Measurements from ENCODE around the gene HBQ1. TPM values are rescaled to one million over a fixed set of nuclear protein-coding genes. Genes with fewer than 3 reads are reported as not detected.

The HBQ1 gene
- total RNA-seq, 1 experiment from 2014 or later = 10.4 TPM

- Histone ChIP-seq H3K27ac (ENCODE audit: low read length) (peak overlapping the region; percentile 82), H3K4me1 (ENCODE audit: control insufficient read depth, insufficient read depth, low read length) (peaks cover 7% of the 10 kb centered on the region; the same call in 1 of the 2 replicates), H3K27me3 (ENCODE audit: control insufficient read depth, insufficient read depth, low read length) (no peaks in the 10 kb centered on the region), H3K36me3 (ENCODE audit: control insufficient read depth, insufficient read depth, low read length) (no peaks in the 10 kb centered on the region; the same call in none of the 2 replicates), H3K9me3 (ENCODE audit: control insufficient read depth, insufficient read depth, low read depth, low read length) (no peaks in the 10 kb centered on the region), H3K4me3 (ENCODE audit: low read depth in 2 of 2, low read length in 2 of 2) (peak overlapping the region; percentile 74 to 80)
- intact Hi-C loops (cut with micrococcal nuclease; ENCODE audit: unreplicated experiment) (no loop called here), in situ Hi-C loops (cut with HindIII; ENCODE audit: low pct_unique_long_range_greater_than_20kb, low sequenced_read_pairs) (no loop called here)
- BruUV-seq (replicated peaks) = no TSS peak
- TF ChIP-seq POLR2AphosphoS5 (IDR thresholded peaks at IDR 0.05; ENCODE audit: low read depth, low read length) (no peak), TCF7L2 (IDR thresholded peaks at IDR 0.05; ENCODE audit: low read depth, low read length) (no peak), SIN3A (IDR thresholded peaks at IDR 0.05; ENCODE audit: borderline replicate concordance, insufficient read depth, low read depth, low read length) (no peak), CTCF (IDR thresholded peaks at IDR 0.05) (no peak), REST (IDR thresholded peaks at IDR 0.05; ENCODE audit: insufficient read depth in 1 of 2, low read depth in 2 of 2, low read length in 1 of 2) (no peak)
- ATAC-seq = peak; percentile 9; the same call in 1 of the 2 replicates
- ChIA-PET POLR2A (no interaction called here), CTCF (no interaction called here)
- no peak for DNase-seq (ENCODE audit: low read depth, low spot score)
Observed at GRCh38 chr16:138049-138417, 42.2 kb upstream of the HBQ1 start.

- H3K27me3 ChIP-seq (ENCODE audit: control insufficient read depth, insufficient read depth, low read length) = no peaks in the 10 kb centered on the region
- no peak overlapping the region for H3K4me3 ChIP-seq (ENCODE audit: low read depth in 2 of 2, low read length in 2 of 2)
- TF ChIP-seq TCF7L2 (IDR thresholded peaks at IDR 0.05; ENCODE audit: low read depth, low read length) (no peak), REST (IDR thresholded peaks at IDR 0.05; ENCODE audit: insufficient read depth in 1 of 2, low read depth in 2 of 2, low read length in 1 of 2) (no peak), SIN3A (IDR thresholded peaks at IDR 0.05; ENCODE audit: borderline replicate concordance, insufficient read depth, low read depth, low read length) (no peak)
- in situ Hi-C loops (cut with HindIII; ENCODE audit: low pct_unique_long_range_greater_than_20kb, low sequenced_read_pairs) (no loop called here), intact Hi-C loops (cut with micrococcal nuclease; ENCODE audit: unreplicated experiment) (no loop called here)
- H3K4me1 ChIP-seq (ENCODE audit: control insufficient read depth, insufficient read depth, low read length) = peaks cover 7% of the 10 kb centered on the region; the same call in 1 of the 2 replicates
- no peaks in the 10 kb centered on the region; the same call in 1 of the 2 replicates for H3K36me3 ChIP-seq (ENCODE audit: control insufficient read depth, insufficient read depth, low read length)
- ChIA-PET POLR2A (no interaction called here), CTCF (interaction anchor here (0.5 kb wide), 1 partner anchor 30 kb away, joined by 8 read pairs; no protein-coding TSS in a partner anchor)
- ATAC-seq (no peak), DNase-seq (ENCODE audit: low read depth, low spot score) (no peak)
- H3K9me3 ChIP-seq (ENCODE audit: control insufficient read depth, insufficient read depth, low read depth, low read length) = no peaks in the 10 kb centered on the region
- no TSS peak for BruUV-seq (replicated peaks)
- no peak overlapping the region for H3K27ac ChIP-seq (ENCODE audit: low read length)
Observed at GRCh38 chr16:140175-140857, 39.9 kb upstream of the HBQ1 start.

All from Panc1 (cell line).